OCI-LY1 (cell line): ENCODE results near the gene GFPT2.

Source experiments
- EZH2 ChIP-seq: fragments of 200-600 bp; sonication (generic), shearing (Covaris generic); IDR thresholded peaks from 2 replicates; pipeline ENCODE4 v1.8.0; 2017; ENCODE audit warnings: borderline replicate concordance, mixed run types, mild to moderate bottlenecking, antibody characterized with exemption, low read length, moderate library complexity, mixed read lengths
- TF ChIP-seq, protein P1 (sequence below): fragments of 200-600 bp; sonication (generic), shearing (Covaris generic); IDR thresholded peaks from 2 replicates; pipeline ENCODE4 v1.5.1; 2017; ENCODE audit warnings: mild to moderate bottlenecking, antibody characterized with exemption, low read length, moderate library complexity, mixed read lengths

DNA sequence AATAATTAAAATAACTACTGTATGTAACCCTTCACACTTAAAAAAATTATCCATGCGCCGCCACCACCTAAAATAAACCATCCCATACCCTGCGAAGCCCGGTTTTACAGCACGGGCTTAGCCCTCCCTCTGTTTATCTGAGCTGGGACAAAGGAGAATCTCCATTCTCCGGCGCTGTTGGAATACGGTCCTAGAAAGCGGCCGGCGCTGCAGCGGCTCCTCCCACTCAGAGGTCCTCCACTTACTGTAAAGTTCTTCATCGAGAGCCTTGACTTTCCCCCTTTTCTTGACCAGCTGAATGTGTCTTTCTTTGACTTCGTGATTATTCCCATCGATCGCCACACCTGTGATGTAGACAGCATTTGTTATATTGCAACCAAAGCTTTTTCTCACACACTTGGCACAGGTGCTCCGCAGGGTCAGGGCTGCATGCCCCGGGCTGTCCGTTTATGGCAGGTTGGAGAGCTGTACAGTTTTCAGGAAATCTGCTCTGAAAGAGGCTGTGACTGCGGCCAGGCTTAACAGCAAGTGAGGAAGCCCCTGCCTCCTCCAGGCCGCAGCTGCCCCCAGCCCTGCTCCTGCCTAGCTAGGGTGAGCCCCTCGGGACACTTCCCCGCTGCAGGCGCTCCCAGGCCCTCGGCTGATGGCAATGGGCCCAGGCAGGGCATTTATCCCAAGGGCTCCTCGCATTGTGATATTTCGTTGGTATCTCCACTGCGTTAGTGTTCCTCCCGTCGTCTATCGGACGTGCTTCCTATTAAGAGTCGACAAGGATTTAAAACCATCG is 16.7 kb downstream of the GFPT2 start:
- TF ChIP-seq, protein P1, sequence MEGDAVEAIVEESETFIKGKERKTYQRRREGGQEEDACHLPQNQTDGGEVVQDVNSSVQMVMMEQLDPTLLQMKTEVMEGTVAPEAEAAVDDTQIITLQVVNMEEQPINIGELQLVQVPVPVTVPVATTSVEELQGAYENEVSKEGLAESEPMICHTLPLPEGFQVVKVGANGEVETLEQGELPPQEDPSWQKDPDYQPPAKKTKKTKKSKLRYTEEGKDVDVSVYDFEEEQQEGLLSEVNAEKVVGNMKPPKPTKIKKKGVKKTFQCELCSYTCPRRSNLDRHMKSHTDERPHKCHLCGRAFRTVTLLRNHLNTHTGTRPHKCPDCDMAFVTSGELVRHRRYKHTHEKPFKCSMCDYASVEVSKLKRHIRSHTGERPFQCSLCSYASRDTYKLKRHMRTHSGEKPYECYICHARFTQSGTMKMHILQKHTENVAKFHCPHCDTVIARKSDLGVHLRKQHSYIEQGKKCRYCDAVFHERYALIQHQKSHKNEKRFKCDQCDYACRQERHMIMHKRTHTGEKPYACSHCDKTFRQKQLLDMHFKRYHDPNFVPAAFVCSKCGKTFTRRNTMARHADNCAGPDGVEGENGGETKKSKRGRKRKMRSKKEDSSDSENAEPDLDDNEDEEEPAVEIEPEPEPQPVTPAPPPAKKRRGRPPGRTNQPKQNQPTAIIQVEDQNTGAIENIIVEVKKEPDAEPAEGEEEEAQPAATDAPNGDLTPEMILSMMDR: no peak
- no peak for TF ChIP-seq EZH2
